MG63 (cell line): ENCODE results near the gene HS3ST2. TPM values are rescaled to one million over a fixed set of nuclear protein-coding genes. Genes with fewer than 3 reads are reported as not detected.
"Not testable (repeated sequence)": the region's sequence is repeated elsewhere in the genome, so short reads cannot be mapped to it uniquely, and the experiment has no call there.

Experiments used
- DNase-seq: peaks from one replicate; pipeline ENCODE4 v3.0.0-alpha.2; 2020
- H3K27me3 ChIP-seq: fragments of 250-450 bp; sonication (Bioruptor Pico); 2 replicates; pipeline ENCODE4 v1.5.1; 2020; ENCODE audit warnings: mild to moderate bottlenecking, moderate library complexity
- H3K36me3 ChIP-seq: fragments of 250-450 bp; sonication (Bioruptor Pico); 2 replicates; pipeline ENCODE4 v1.5.1; 2020; ENCODE audit warnings: mild to moderate bottlenecking, moderate library complexity
- H3K4me3 ChIP-seq: fragments of 250-450 bp; sonication (Bioruptor Pico); 2 replicates; pipeline ENCODE4 v1.5.1; 2020; ENCODE audit warnings: mild to moderate bottlenecking, moderate library complexity
- H3K9me3 ChIP-seq: fragments of 250-450 bp; sonication (Bioruptor Pico); 2 replicates; pipeline ENCODE4 v1.5.1; 2020; ENCODE audit warnings: mild to moderate bottlenecking, moderate library complexity
- total RNA-seq: library from RNA; depleted of rRNA; stranded (reverse); fragments of >200 nt; shearing (Covaris generic); gene quantifications from 2 replicates; pipeline ENCODE4 v1.2.3, GENCODE V29; 2014; ENCODE audit warnings: low replicate concordance

HS3ST2 gene
- total RNA-seq, 1 experiment from 2014 or later: not detected

DNA sequence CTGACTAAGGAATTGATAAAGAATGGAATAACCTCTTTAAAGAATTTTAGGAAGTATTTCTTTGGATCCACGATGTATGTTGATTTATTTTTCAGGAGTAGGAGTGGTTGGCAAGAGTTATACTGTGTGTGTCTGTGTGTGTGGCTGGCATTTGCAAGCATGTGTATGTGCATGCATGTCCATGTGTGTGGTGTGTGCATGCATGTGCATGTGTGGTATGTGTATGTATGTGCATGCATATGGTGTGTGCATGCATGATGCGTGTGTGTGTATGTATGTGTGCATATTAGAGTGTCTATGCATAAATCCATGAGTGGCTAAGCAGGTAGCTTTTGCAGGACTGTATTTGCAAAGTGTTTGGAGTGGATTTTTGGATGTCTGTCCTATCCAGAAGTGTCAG is 120.8 kb downstream of the HS3ST2 start:
- no peaks in the 10 kb centered on the region for H3K9me3 ChIP-seq
- DNase-seq: no peak
- H3K36me3 ChIP-seq: no peaks in the 10 kb centered on the region
- H3K4me3 ChIP-seq: no peak overlapping the region
- H3K27me3 ChIP-seq: peaks cover 12% of the 10 kb centered on the region; the same call in 1 of the 2 replicates

GRCh38 chr16:22937169-22937568 is 123.2 kb downstream of the HS3ST2 start:
- Histone ChIP-seq H3K4me3 (no peak overlapping the region), H3K9me3 (no peaks in the 10 kb centered on the region), H3K27me3 (peaks cover 9% of the 10 kb centered on the region; the same call in 1 of the 2 replicates), H3K36me3 (no peaks in the 10 kb centered on the region)
- no peak for DNase-seq

DNA sequence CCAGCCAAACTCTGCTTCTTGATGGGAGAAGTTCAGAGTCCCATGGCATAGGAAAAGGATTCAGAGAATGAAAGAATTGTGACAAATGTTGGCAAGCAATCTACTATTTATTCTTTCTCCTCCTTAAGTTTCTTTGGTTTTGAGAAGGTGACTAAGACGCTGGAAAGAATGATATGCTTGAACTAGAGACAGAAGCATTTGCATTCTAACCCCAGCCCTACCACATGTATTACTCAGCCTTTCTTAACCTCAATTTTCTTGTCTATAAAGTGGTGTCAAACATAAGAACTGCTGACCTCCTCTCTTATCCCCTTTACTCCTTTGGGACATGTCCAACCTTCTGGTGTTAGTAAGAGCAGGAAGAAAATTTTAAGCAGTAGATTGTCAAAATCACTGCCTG is 124.7 kb downstream of the HS3ST2 start:
- no peaks in the 10 kb centered on the region for H3K36me3 ChIP-seq
- H3K27me3 ChIP-seq: peaks cover 8% of the 10 kb centered on the region; the same call in 1 of the 2 replicates
- no peaks in the 10 kb centered on the region for H3K9me3 ChIP-seq
- no peak overlapping the region for H3K4me3 ChIP-seq
- DNase-seq: no peak

DNA sequence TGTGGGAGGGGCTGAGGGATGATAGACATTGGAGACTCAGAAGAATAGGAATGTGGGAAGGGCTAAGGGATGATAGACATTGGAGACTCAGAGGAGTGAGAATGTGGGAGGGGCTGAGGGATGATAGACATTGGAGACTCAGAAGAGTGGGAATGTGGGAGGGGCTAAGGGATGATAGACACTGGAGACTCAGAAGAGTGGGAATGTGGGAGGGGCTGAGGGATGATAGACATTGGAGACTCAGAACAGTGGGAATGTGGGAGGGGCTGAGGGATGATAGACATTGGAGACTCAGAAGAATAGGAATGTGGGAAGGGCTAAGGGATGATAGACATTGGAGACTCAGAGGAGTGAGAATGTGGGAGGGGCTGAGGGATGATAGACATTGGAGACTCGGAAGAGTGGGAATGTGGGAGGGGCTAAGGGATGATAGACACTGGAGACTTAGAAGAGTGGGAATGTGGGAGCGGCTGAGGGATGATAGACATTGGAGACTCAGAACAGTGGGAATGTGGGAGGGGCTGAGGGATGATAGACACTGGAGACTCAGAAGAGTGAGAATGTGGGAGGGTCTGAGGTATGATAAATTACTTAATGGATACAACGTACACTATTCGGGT is 125.9 kb downstream of the HS3ST2 start:
- not testable (repeated sequence) for H3K9me3 ChIP-seq, H3K36me3 ChIP-seq, H3K4me3 ChIP-seq, DNase-seq, H3K27me3 ChIP-seq

GRCh38 chr16:22941970-22942501 is 128.1 kb downstream of the HS3ST2 start:
- H3K9me3 ChIP-seq: no peaks in the 10 kb centered on the region
- DNase-seq: no peak
- H3K27me3 ChIP-seq: no peaks in the 10 kb centered on the region
- no peak overlapping the region for H3K4me3 ChIP-seq
- H3K36me3 ChIP-seq: no peaks in the 10 kb centered on the region

GRCh38 chr16:22942811-22943210 is 128.8 kb downstream of the HS3ST2 start:
- no peak for DNase-seq
- H3K27me3 ChIP-seq: peaks cover 1% of the 10 kb centered on the region; the same call in 1 of the 2 replicates
- H3K9me3 ChIP-seq: no peaks in the 10 kb centered on the region
- no peak overlapping the region for H3K4me3 ChIP-seq
- H3K36me3 ChIP-seq: no peaks in the 10 kb centered on the region

DNA sequence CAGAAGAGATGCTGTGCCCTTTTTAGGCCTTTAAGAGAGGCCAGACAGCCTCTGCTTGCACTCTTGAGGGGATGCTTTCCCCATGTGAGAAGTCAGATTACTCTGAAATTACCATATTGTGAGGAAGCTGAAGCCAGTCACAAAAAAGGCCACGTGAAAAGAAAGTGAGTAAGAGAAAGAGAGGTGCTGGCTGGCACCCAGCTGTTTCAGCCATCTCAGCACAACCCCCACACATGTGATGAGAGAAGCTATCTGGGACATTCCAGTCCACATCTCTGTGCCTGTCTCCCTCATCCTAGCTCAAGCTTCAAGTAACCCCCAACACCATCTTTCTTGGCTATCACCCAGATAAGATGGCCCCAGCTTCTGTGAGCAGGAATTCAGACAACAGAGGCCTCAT is 131.4 kb downstream of the HS3ST2 start:
- Histone ChIP-seq H3K9me3 (no peaks in the 10 kb centered on the region), H3K4me3 (no peak overlapping the region), H3K36me3 (no peaks in the 10 kb centered on the region), H3K27me3 (peaks cover 14% of the 10 kb centered on the region)
- DNase-seq: no peak

GRCh38 chr16:22946433-22946832 is 132.5 kb downstream of the HS3ST2 start:
- H3K36me3 ChIP-seq: no peaks in the 10 kb centered on the region
- H3K27me3 ChIP-seq: peaks cover 14% of the 10 kb centered on the region
- DNase-seq: no peak
- no peaks in the 10 kb centered on the region for H3K9me3 ChIP-seq
- H3K4me3 ChIP-seq: no peak overlapping the region

- Histone ChIP-seq H3K36me3 (no peaks in the 10 kb centered on the region), H3K9me3 (no peaks in the 10 kb centered on the region), H3K27me3 (peaks cover 14% of the 10 kb centered on the region), H3K4me3 (no peak overlapping the region)
- DNase-seq: peak; percentile 5
Observed at GRCh38 chr16:22948058-22948602, 134.2 kb downstream of the HS3ST2 start.

DNA sequence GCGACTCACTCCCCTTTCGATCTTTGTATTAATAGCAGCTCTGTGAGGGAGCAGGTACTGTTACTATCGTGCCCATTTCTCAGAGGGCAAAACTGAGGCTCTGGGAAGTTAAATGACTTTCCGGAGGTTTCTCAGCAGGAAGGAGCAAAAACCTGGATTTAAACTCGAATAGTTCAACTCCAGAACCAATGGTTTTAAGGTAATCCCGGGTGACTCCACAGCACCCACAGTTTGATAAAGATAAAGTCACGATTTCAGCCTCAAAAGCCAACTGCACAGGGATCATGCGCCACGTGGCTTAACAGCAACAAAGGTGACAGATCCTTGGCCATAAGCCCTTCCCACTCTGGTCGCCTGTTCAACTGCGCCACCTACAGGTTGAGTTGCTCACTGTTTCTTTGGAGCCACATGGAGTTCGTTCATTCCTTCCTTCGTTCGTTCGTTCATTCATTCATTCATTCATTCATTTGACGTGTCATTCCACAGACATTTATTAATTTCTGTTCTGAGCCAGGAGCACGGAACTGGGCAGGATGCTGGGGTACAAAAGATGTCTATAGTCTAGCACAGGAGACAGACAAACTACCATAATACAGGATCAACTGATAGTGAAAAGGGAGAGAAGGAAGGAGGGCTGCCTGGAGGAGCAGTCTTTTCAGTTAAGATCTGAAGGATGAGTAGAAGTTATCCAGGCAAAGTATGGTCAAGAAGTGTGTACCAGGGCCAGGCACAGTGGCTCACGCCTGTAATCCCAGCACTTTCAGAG is 134.8 kb downstream of the HS3ST2 start:
- Histone ChIP-seq H3K36me3 (no peaks in the 10 kb centered on the region), H3K27me3 (peaks cover 14% of the 10 kb centered on the region), H3K4me3 (no peak overlapping the region), H3K9me3 (no peaks in the 10 kb centered on the region)
- DNase-seq: peak; percentile 59

DNA sequence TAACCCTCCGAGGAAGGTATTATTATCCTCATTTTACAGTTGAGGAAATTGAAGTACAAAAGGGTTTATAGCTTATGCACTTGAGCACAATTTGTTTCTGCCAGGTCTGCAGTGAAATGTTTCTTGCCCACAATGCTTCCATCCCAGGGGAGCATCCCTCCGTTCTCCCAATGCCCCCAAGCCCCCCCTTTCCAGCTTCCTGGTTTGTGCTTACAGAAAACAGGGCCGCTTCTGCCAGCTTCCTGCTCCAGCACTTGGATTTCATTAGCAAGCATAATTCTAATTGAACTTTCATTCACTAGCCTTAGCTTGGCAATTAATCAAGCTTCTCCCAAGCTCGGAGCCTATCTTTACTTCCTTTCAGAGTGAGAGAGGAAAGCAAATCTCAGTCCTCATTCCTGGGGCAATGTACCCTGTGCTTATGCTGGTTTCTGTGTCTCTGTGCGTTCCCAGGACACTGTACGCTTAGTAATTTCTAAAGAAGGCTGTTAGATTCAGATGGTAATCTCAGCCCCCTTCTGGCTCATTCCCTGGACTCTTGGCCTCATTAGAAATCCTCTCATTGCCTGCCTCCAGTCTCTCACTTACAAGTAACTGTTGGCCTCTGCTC is 141.6 kb downstream of the HS3ST2 start:
- Histone ChIP-seq H3K9me3 (no peaks in the 10 kb centered on the region), H3K36me3 (no peaks in the 10 kb centered on the region), H3K4me3 (no peak overlapping the region), H3K27me3 (no peaks in the 10 kb centered on the region; the same call in 1 of the 2 replicates)
- DNase-seq: no peak

GRCh38 chr16:22961206-22961605 is 147.2 kb downstream of the HS3ST2 start:
- Histone ChIP-seq H3K27me3 (no peaks in the 10 kb centered on the region; the same call in 1 of the 2 replicates), H3K36me3 (no peaks in the 10 kb centered on the region), H3K9me3 (no peaks in the 10 kb centered on the region), H3K4me3 (no peak overlapping the region)
- DNase-seq: no peak

- Histone ChIP-seq H3K9me3 (no peaks in the 10 kb centered on the region), H3K27me3 (no peaks in the 10 kb centered on the region), H3K36me3 (no peaks in the 10 kb centered on the region), H3K4me3 (no peak overlapping the region)
- DNase-seq: no peak
Observed at GRCh38 chr16:22962905-22963304, 148.9 kb downstream of the HS3ST2 start.
